ENCODE measurements around the gene KIF22. TPM values are rescaled to one million over a fixed set of nuclear protein-coding genes. Genes with fewer than 3 reads are reported as not detected.

KIF22 gene
- total RNA-seq, 1 experiment from 2014 or later: 87.6 TPM

DNA sequence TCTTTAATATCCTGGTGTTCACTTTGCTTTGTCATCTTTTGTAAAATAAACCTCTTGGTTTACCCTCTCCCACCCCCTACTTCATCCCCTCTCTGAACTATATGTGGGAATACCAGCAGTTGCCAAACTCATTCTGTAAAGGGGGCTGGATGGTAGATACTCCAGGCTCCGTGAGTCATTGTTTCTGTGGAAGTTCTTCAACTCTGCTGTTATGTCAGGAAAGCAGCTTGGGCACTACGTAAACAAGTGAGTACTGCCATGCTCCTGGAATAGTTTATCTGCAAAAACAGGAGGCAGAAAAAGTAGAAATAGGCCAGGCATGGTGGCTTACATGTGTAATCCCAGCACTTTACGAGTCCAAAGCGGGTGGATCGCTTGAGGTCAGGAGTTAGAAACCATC is 47.3 kb downstream of the KIF22 start:
- TF ChIP-seq, protein P1, sequence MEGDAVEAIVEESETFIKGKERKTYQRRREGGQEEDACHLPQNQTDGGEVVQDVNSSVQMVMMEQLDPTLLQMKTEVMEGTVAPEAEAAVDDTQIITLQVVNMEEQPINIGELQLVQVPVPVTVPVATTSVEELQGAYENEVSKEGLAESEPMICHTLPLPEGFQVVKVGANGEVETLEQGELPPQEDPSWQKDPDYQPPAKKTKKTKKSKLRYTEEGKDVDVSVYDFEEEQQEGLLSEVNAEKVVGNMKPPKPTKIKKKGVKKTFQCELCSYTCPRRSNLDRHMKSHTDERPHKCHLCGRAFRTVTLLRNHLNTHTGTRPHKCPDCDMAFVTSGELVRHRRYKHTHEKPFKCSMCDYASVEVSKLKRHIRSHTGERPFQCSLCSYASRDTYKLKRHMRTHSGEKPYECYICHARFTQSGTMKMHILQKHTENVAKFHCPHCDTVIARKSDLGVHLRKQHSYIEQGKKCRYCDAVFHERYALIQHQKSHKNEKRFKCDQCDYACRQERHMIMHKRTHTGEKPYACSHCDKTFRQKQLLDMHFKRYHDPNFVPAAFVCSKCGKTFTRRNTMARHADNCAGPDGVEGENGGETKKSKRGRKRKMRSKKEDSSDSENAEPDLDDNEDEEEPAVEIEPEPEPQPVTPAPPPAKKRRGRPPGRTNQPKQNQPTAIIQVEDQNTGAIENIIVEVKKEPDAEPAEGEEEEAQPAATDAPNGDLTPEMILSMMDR (conservative IDR thresholded peaks at IDR 0.05; ENCODE audit: low read depth, low read length): no peak
- no peak for TF ChIP-seq EZH2 (IDR thresholded peaks at IDR 0.05; ENCODE audit: low read length, unreplicated experiment)
- TF ChIP-seq EZH2phosphoT487 (IDR thresholded peaks at IDR 0.05; ENCODE audit: borderline replicate concordance, low read length): no peak
- no peaks in the 10 kb centered on the region for H3K4me1 ChIP-seq (ENCODE audit: insufficient read depth, low read length)
- H3K27ac ChIP-seq (ENCODE audit: low read length): no peak overlapping the region
- no peaks in the 10 kb centered on the region for H3F3A ChIP-seq (ENCODE audit: low read length, unreplicated experiment)
- intact Hi-C loops (cut with micrococcal nuclease): no loop called here
- H2AFZ ChIP-seq (ENCODE audit: low read length): no peak overlapping the region
- no peaks in the 10 kb centered on the region for H4K20me1 ChIP-seq (ENCODE audit: low read length)
- H3K4me3 ChIP-seq (ENCODE audit: low read length): no peak overlapping the region
- H3K79me2 ChIP-seq (ENCODE audit: low read length): no peaks in the 10 kb centered on the region
- no peaks in the 10 kb centered on the region for H3K9me3 ChIP-seq (ENCODE audit: low read length)
- no peaks in the 10 kb centered on the region for H3K36me3 ChIP-seq (ENCODE audit: low read depth, low read length)
- no peak for ATAC-seq
- H3K4me2 ChIP-seq (ENCODE audit: low read length): no peak overlapping the region
- CTCF ChIA-PET: interaction anchor here (0.6 kb wide), 1 partner anchor 21 kb away, joined by 3 read pairs; no protein-coding TSS in a partner anchor
- POLR2A ChIA-PET (ENCODE audit: unreplicated experiment): no interaction called here
- no TSS peak for BruUV-seq (replicated peaks)
- H3K9ac ChIP-seq (ENCODE audit: low read length): no peak overlapping the region
- H3K27me3 ChIP-seq (ENCODE audit: low read length): no peaks in the 10 kb centered on the region
- DNase-seq: no peak
- no peaks in the 10 kb centered on the region for H3K9me2 ChIP-seq (replicated peaks; ENCODE audit: low read length)

GRCh38 chr16:29839822-29840221 is 49.3 kb downstream of the KIF22 start:
- ChIA-PET CTCF (interaction anchor here (0.7 kb wide), 1 partner anchor 31 kb away, joined by 6 read pairs; no protein-coding TSS in a partner anchor), POLR2A (ENCODE audit: unreplicated experiment) (no interaction called here)
- Histone ChIP-seq H3K9me3 (ENCODE audit: low read length) (no peaks in the 10 kb centered on the region), H3K9ac (ENCODE audit: low read length) (no peak overlapping the region), H3K79me2 (ENCODE audit: low read length) (no peaks in the 10 kb centered on the region), H3K27ac (ENCODE audit: low read length) (no peak overlapping the region), H3F3A (ENCODE audit: low read length, unreplicated experiment) (no peaks in the 10 kb centered on the region), H3K4me1 (ENCODE audit: insufficient read depth, low read length) (no peaks in the 10 kb centered on the region), H3K36me3 (ENCODE audit: low read depth, low read length) (no peaks in the 10 kb centered on the region), H4K20me1 (ENCODE audit: low read length) (no peaks in the 10 kb centered on the region), H2AFZ (ENCODE audit: low read length) (no peak overlapping the region), H3K27me3 (ENCODE audit: low read length) (no peaks in the 10 kb centered on the region), H3K4me2 (ENCODE audit: low read length) (no peak overlapping the region), H3K9me2 (replicated peaks; ENCODE audit: low read length) (no peaks in the 10 kb centered on the region), H3K4me3 (ENCODE audit: low read length) (no peak overlapping the region)
- BruUV-seq (replicated peaks): no TSS peak
- DNase-seq (no peak), ATAC-seq (no peak)
- intact Hi-C loops (cut with micrococcal nuclease): no loop called here
- TF ChIP-seq EZH2 (IDR thresholded peaks at IDR 0.05; ENCODE audit: low read length, unreplicated experiment): no peak
- no peak for TF ChIP-seq EZH2phosphoT487 (IDR thresholded peaks at IDR 0.05; ENCODE audit: borderline replicate concordance, low read length)
- TF ChIP-seq, protein P1 (conservative IDR thresholded peaks at IDR 0.05; ENCODE audit: low read depth, low read length): no peak

DNA sequence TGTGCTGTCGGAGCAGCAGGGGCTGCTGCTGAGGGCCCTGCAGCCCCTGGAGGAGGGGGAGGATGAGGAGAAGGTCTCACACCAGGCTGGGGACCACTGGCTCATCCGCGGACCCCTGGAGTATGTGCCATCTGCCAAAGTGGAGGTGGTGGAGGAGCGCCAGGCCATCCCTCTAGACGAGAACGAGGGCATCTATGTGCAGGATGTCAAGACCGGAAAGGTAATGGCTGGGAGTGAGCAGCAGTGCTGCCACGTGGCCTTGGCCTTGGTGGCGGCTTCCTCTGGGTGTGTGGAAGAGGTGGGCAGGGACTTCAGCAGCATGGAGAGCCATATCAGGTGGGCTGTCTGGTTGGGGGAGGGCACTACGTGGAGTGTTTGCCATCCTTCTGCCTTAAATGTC is 49.7 kb downstream of the KIF22 start:
- intact Hi-C loops (cut with micrococcal nuclease): no loop called here
- no peaks in the 10 kb centered on the region for H3K9me3 ChIP-seq (ENCODE audit: low read length)
- H3K4me2 ChIP-seq (ENCODE audit: low read length): no peak overlapping the region
- TF ChIP-seq EZH2 (IDR thresholded peaks at IDR 0.05; ENCODE audit: low read length, unreplicated experiment) (no peak), EZH2phosphoT487 (IDR thresholded peaks at IDR 0.05; ENCODE audit: borderline replicate concordance, low read length) (no peak)
- TF ChIP-seq, protein P1 (conservative IDR thresholded peaks at IDR 0.05; ENCODE audit: low read depth, low read length): no peak
- H3K4me3 ChIP-seq (ENCODE audit: low read length): no peak overlapping the region
- no peaks in the 10 kb centered on the region for H3K9me2 ChIP-seq (replicated peaks; ENCODE audit: low read length)
- no peaks in the 10 kb centered on the region for H4K20me1 ChIP-seq (ENCODE audit: low read length)
- no peak for DNase-seq
- no peak overlapping the region for H2AFZ ChIP-seq (ENCODE audit: low read length)
- no TSS peak for BruUV-seq (replicated peaks)
- H3K27me3 ChIP-seq (ENCODE audit: low read length): no peaks in the 10 kb centered on the region
- ChIA-PET CTCF (no interaction called here), POLR2A (ENCODE audit: unreplicated experiment) (no interaction called here)
- H3K9ac ChIP-seq (ENCODE audit: low read length): no peak overlapping the region
- no peaks in the 10 kb centered on the region for H3F3A ChIP-seq (ENCODE audit: low read length, unreplicated experiment)
- no peak for ATAC-seq
- H3K4me1 ChIP-seq (ENCODE audit: insufficient read depth, low read length): no peaks in the 10 kb centered on the region
- H3K36me3 ChIP-seq (ENCODE audit: low read depth, low read length): no peaks in the 10 kb centered on the region
- no peaks in the 10 kb centered on the region for H3K79me2 ChIP-seq (ENCODE audit: low read length)
- no peak overlapping the region for H3K27ac ChIP-seq (ENCODE audit: low read length)

All from PC-3 (cell line).